NCI-H1436 (cell line): ENCODE measurements around the gene ARL8A.
"Not testable (repeated sequence)": the region's sequence is repeated elsewhere in the genome, so short reads cannot be mapped to it uniquely, and the experiment has no call there.

Experiments
- DNase-seq: peaks from one replicate; lab custom pipeline; 2025; lab: John Stamatoyannopoulos, UW

Gene ARL8A

DNA sequence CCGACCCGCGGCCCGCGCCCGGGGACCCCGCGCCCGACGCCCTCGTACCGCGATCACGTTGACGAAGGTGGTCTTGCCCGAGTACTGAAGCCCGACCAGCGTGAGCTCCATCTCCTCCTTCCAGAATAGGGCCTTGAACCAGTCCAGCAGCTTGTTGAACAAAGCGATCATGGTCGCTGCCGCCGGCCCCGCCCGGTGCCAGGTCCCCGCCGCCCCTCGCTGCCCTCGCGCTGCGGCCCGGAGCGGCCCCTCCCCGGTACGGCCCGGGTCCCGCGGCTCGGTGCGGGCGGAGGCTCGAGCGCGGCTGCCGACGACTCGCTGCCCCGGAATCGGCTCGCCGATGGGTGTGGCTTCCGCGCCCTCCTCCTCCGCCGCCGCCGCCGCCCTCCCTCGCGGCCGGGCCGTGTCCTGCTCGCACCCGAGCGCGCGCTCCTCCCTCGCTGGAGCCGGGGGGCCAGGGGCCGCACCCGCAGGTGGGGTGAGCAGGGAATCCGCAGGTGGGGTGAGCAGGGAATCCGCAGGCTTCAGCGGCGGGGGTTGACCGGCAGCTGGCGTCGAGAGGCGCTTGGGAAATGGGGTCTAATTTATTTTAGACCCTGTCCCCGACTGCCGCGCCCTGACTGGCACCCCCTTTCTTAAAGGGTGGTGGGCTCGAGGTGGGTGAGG lies at the start of gene ARL8A:
Gene ARL8A (minus strand): TSS at position 336 of the 666 bp plus-strand sequence. CDS start 165 bp downstream, at position 171.
- peak; percentile 65 for DNase-seq

DNA sequence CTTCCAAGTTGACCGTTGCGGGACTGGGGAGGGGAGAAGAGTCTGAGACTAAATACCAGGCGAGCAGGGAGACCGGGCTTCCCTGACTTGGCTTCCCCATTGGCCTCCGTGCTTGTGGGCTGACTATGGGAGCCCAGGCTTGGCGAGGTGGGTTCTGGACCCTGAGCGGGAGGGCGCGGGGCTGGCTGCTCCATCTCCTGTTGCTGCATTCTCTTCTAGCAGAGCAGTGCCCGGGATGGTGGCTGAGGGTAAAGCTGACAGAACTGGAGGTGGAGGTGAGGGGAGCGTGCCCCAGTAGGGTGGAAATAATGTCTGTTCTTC lies 49.8 kb upstream of the ARL8A start:
- DNase-seq: no peak

DNA sequence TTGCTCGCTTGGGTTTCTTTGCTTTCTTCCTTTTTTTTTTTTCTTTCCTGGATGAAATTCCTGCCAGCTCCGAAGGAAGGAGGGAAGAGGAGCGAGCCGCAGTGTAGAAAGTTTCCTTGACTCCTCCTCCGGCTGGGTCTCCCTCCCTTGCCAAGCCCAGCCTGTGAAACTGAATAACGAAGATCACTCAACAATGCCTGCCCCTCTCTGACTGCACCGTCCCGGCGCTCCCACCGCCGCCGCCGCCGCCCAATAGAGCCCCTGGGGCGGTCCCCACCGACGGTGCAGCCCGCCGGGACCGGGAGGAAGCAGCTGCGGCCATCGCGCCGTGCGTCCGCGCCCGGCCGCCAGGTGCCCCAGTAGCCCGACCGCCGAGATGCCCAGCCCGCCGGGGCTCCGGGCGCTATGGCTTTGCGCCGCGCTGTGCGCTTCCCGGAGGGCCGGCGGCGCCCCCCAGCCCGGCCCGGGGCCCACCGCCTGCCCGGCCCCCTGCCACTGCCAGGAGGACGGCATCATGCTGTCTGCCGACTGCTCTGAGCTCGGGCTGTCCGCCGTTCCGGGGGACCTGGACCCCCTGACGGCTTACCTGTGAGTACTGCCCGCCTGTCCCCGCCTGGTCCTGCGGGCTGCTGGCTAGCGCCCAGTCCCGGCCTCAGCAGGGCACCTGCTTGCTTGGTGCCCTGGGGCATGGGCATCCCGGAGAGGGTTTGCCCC lies 49.2 kb upstream of the ARL8A start, which contains the start of gene LGR6:
Gene LGR6 (plus strand): TSS at position 186 of the 714 bp plus-strand sequence. CDS start 191 bp downstream, at position 377.
- DNase-seq: no peak

DNA sequence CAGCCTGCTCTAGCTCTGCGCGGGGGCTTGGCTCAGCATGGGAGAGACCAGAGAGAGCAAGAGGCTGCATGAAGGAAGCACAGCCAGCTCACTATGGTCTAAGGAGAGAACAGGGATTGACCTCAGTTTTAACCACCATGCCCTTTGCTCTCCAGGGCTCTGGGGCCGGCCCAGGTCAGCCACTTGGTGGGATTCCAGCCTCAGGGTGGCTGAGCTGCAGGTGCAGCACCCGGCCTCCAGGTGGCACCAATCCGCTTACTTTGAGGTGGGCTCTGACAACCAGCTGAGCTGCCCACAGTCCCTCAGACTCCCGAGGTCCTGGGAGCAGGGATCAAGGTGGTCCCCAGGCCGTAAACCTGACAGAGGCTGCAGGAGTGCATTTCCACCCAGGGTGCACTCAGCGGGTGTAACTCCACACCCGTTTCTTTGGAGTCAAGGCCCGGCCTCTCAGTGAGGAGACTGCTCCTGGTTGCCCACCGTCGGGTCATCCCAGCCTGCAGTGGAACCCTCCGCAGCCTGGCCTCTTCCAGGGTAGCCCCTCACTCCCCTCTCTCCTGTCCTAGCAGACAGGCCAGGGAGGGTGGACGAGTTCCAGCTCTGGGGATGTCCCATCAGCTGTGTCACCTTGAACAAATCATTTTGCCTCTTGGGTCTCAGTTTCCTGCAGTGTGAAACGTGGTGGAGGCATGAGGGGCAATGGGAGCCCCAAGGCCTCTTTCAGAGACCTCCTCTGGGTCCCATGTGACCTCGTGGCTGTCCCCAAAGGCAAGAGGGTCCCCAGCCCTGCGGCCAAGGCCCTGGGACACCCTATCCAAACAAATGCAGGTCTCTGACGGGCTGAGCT lies 48.5 kb upstream of the ARL8A start:
- DNase-seq: peak; percentile 69

DNA sequence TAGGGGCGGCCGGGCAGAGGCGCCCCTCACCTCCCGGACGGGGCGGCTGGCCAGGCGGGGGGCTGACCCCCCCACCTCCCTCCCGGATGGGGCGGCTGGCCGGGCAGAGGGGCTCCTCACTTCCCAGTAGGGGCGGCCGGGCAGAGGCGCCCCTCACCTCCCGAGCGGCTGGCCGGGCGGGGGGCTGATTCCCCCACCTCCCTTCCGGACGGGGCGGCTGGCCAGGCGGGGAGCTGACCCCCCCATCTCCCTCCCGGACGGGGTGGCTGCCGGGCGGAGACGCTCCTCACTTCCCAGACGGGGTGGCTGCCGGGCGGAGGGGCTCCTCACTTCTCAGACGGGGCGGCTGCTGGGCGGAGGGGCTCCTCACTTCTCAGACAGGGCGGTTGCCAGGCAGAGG lies 46.9 kb upstream of the ARL8A start:
- not testable (repeated sequence) for DNase-seq

DNA sequence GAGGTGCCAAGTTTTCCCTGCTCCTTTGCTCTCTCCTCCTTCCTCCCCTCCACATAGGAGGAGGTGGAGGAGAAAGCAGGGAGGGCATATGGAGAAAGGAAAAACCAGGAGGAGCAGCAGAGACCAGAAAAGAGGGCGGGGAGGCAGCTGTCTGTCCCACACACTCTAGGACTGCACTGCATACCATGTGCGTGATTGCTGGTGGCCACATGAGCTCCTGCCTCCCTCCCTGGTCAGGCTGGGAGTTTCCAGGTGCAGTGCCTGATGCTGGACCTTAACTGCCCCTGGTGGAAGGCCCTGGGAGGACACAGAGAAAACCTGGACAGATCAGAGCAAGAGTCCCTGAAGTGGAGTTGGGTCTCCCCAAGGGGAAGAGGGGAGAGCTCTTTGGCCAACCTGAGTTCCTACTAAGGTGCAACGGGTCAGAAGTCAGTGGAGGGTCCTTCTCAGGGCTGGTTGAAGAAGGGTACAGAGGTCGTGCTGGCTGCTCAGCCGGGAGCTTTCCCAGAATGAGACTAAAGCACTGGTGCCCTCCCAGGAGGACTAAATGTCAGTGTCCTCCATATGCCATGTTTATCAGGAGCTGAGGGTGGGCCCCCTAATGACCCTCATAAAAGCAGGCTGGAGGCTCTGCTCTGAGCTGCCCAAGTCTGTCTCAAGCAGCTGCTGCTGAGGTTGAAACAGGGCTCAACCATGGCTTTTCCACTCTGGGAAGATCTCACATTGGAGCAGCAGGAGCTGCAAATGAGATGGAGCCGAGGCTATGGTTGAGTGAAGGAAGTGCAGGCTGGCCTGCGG lies 45.6 kb upstream of the ARL8A start:
- no peak for DNase-seq

DNA sequence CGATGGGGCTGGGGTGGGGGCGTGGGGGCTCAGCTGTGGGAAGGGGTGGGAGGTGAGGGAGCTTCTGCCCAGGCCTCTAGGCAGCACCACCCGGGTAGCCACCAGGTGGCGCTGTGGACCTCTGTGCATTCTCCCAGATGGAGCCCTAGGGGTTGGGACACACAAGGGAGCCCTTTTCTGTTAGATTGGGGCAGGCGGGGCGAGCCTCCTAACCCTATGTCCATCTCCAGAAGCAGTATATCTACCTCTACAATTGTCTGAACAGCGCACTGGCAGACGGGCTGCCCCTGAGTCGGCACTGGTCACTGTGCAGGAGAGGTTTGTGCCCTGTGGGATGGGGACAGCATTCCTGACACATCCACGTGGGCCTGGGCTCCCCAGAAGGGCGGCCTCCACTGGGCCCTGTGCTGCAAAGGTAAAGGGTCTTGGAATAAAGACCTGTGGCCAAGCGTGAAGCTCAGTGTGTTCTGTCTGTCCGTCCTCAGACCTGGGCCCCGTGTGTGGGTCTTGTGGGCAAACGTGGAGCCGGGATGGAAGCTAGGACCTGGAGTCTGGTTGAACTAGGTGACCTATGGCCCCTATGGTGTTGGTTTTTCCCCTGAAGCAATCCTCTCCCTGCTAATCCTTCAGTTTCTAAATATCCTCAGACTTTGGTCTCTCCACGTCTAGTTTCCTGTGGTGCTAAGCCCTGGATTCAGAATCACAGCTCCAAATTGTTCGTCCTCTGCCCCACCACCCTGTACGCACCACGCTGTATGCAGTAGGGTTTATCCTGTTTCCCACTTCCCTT lies 44.7 kb upstream of the ARL8A start:
- DNase-seq: peak; percentile 88

DNA sequence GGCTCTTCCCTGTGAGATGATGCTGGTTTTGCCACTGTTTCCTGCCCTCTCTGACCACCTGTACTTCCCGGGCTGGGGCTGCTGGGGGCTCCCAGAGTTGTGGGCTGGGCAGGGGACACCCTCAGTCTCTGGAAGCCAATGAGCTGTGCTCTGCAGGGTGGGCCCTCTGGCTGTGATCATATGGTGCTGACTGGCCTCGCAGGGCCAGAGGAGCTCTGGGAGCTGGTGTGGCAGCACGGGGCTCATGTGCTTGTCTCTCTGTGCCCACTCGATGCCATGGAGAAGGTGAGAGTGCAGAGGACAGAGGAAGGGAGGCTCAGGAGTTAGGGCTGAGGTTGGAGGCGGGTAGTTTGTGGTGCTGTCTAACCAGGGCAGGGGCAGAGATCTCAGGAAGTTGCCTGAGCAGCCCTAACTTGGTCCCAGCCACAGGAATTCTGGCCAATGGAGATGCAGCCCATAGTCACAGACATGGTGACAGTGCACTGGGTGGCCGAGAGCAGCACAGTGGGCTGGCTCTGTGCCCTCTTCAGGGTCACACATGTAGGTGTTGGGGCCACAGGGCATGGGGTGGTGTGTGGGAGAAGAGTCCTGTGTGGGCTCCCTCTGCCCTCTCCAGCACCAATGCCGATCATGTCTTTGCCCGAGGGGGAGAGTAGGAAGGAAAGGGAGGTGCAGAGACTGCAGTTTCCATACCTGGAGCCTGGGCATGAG lies 43.3 kb upstream of the ARL8A start:
- no peak for DNase-seq

DNA sequence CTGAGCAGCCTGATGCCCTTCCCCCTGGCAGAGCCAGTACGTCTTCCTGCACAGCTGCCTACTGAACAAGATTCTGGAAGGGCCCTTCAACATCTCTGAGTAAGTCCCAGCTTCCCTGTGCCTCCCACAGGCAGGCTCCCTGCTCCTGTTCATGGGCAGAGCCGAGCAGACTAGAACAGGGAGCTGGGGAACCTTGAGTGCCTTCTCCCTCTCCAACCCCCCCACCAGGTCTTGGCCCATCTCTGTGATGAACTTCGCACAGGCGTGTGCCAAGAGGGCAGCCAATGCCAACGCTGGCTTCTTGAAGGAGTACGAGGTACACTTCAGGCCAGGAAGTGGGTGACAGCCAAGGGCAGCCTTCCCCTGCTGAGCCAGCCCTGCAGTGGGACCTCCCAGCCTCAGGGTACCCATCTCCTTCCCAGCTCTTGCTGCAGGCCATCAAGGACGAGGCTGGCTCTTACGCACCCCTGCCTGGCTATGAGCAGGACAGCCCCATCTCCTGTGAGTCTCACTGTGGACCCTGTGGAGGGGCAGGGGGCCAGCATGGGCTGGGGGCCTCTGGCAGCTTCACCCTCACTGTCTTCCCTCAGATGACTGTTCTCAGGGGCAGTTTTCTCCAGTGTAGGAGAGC lies 42.6 kb upstream of the ARL8A start:
- no peak for DNase-seq

DNA sequence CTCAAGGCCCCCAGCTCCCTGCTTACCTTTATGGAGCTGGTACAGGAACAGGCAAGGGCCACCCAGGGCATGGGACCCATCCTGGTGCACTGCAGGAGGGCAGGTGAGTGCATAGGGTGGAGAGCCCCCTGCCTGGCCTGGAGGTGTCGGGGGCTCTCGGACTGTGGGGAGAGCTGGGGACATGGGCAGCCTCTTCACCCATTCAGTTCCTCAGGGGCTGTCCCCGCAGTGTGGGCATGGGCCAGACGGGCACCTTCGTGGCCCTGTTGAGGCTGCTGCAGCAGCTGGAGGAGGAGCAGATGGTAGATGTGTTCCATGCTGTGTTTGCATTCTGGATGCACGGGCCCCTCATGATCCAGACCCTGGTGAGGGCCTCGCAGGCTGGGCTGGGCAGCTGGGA lies 41.8 kb upstream of the ARL8A start:
- DNase-seq: no peak

DNA sequence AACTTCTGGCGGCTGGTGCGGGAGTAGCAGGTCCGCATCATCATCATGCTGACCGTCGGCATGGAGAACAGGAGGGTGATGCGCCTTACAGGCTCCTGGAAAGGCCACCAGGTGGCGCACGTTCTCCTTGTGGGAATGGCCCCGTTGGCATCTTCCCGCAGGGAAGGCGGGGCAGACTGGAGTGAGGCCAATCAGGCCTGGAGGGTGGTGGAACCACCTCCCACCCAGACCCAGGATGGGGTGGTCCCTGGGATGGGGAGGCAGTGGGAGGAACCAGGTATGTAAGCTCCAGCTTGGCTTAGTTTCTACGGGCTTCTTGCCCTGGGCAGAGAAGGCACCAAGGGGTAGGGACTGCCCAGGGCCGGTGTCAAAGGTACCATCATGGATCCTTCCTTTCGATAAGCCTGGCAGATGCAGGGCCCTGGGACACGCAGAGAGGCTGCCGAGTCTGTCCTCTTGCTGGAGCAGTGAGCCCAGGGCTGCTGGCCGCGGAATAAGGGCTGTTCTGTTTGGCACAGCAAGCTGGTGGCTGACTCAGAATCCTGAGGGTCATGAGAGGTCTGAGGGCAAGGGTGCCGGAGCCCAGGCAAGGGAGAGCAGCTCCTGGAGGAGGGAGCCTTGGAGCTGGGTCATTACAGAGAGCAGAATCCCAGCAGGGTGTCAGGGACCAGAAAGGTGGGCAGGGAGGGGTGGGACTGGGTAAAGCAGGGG lies 40.4 kb upstream of the ARL8A start:
- DNase-seq: peak; percentile 97

DNA sequence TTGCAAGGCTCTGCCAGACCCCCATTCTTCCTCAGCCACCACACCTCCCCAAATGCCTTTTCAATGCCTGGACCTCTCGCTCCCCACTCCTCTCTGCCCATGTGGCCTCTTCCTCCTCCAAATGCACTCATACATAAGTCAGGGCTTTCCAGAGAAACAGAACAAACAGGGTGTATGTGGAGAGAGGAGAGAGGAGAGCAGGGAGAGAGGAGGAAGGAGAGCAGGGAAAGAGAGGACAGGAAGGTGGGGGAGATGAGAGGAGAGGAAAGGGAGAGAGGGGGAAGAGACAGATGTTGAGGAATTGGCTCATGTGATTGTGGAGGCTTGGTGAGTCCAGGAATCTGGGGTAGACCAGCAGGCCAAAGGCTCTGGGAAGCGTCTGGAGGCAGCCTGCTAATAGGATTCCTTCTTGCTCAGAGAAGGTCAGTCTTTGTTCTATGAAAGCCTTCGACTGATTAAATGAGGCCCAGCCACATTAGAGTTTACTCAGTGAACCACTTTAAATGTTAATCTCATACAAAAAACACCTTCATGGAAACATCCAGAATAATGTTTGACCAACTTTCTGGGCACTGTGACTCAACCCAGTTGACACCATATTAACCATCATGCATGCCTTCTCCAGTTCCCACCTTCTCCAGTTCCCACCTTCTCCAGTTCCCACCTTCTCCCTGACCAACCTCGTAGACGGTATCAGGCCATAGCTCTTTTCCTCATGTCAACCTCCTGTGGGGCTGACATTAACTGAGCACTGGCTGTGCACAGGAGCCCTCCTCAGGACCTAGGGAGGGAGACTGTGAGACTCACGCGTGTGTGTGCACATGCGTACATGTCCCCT lies 37.7 kb upstream of the ARL8A start:
- DNase-seq: no peak

DNA sequence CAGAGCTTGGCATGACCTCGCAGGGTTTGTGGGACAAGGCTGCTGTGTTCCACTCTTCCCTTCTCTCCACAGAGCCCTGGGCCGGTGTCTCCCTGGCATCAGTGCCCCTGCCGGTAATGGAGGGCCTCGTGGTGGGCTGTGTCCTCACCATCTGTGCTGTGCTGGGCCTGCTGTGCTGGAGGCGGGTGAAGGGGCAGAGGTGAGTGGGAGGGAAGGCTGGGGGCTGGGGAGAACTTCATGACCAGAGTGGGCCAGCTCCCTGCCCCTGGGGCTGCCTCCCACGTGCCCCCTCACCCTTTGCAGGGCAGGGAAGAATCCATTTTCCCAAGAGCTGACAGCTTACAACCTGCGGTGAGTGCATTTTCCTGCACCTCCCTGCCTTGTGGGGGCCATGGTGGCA lies 37.0 kb upstream of the ARL8A start:
- no peak for DNase-seq

DNA sequence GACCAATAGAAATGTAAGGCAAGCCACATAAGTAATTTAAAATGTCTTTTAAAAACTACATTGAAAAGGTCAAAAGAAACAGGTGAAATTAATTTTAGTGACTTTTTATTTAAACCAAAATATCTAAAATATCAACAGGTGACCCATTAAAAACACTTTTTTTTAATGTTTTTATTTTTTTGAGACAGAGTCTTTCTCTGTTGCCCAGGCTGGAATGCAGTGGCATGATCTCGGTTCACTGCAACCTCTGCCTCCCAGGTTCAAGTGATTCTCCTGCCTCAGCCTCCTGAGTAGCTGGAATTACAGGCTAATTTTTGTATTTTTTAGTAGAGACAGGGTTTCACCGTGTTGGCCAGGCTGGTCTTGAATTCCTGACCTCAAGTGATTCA lies 36.2 kb upstream of the ARL8A start:
- DNase-seq: not testable (repeated sequence)

DNA sequence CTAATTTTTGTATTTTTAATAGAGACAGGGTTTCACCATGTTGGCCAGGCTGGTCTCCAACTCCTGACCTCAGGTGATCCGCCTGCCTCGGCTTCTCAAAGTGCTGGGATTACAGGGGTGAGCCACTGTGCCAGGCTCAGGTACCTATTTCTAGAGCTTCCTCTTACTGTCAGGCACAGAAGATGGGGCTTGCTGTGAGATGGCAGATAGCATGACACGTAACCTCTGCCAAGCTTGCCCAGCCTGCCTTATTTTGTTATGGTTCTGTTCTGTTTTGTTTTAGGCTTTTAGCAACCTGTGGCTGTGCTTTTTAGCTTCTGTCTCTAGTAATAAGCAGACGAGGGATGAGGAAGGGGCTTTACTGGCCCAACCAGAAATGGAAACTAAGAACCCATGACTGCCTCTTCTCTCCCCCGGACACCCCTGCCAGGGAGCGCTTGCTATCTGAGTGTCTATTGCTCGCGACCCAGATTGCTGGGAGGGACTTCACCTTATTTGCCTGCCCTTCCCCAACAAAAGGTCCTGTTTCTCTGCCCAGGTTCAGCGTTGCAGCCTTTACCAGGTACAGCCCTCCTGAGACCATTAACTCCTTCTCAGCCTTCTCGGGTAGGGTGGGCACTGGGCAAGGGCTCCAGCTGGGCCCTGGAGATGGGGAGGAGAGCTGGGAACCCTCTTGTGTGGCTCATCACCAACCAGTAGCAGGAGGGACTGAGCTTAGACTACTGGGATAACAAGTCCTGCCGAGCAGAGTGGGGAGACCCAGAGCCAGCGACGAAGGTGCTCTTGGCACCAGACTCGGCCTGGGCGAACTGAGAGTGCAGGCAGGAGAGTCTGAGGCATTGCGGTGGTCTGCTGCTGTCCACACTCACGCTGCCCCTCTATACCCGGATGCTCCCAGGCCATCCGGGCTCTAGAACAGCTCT lies 35.6 kb upstream of the ARL8A start:
- no peak for DNase-seq

DNA sequence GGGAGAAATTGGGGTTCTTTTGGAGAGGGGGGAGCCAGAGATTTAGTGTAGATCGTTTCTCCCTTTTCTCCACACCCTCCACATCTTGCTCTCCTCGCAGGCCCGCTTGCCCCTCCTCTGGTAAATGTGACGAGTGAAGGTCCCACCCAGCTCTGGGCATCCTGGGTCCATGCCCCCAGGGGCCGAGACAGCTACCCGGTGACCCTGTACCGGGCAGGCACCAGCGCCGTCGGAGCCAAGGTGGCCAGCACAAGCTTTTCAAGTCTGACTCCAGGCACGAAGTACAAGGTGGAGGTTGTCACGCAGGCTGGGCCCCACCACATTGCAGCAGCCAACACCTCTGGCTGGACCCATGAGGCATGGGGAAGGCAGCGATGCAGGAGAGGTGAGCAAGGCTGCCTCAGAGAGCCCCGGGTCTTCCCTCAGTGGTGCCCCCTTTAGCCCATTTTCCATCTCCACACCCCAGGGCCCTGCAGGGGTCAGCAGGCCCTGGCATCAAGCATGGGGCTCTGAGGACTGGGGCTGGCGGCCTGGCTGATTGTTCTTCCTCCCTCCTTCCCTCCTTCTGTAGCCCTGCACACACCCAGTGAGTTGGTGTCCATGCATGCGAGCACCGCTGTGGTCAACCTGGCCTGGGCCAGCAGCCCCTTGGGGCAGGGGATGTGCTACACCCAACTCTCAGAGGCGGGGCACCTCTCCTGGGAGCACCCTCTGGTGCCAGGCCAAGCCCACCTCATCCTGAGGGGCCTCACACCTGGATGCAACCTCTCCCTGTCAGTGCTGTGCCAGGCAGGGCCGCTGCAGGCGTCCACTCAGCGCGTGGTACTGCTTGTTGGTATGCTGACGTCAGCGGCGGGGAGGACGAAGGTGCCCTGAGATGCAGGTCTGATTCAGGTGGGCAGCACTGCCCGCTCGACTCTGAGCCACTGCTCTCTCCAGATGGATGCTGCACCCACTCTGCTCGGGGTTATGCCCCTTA lies 32.7 kb upstream of the ARL8A start:
- DNase-seq: no peak
